Stimulated activated CD8-positive, alpha-beta memory T cell treated with anti-CD3 and anti-CD28 coated beads, Interleukin-4, amount 100 ng/mL, for 48 hours (primary cell): ENCODE results near the gene EHBP1.
"Not testable (repeated sequence)": the region's sequence is repeated elsewhere in the genome, so short reads cannot be mapped to it uniquely, and the experiment has no call there.

Experiments
- DNase-seq: peaks from one replicate; pipeline ENCODE4 v3.0.0-alpha.2; 2020

Gene EHBP1

GRCh38 chr2:62736899-62737559 is 31.5 kb downstream of the EHBP1 start:
- DNase-seq = no peak

GRCh38 chr2:62738981-62739936 is 33.7 kb downstream of the EHBP1 start:
- no peak for DNase-seq

- no peak for DNase-seq
Observed at GRCh38 chr2:62740221-62740620, 34.7 kb downstream of the EHBP1 start.

GRCh38 chr2:62741127-62741526 is 35.6 kb downstream of the EHBP1 start:
- no peak for DNase-seq

- DNase-seq = no peak
Observed at GRCh38 chr2:62741954-62742722, 36.6 kb downstream of the EHBP1 start.

- no peak for DNase-seq
Observed at GRCh38 chr2:62743506-62743905, 38.0 kb downstream of the EHBP1 start.

- no peak for DNase-seq
Observed at GRCh38 chr2:62744603-62745002, 39.1 kb downstream of the EHBP1 start.

GRCh38 chr2:62745891-62746481 is 40.5 kb downstream of the EHBP1 start:
- no peak for DNase-seq

GRCh38 chr2:62747169-62747568 is 41.7 kb downstream of the EHBP1 start:
- DNase-seq = no peak

GRCh38 chr2:62747876-62748275 is 42.4 kb downstream of the EHBP1 start:
- DNase-seq = no peak

GRCh38 chr2:62749111-62749510 is 43.6 kb downstream of the EHBP1 start:
- not testable (repeated sequence) for DNase-seq

GRCh38 chr2:62757029-62757428 is 51.5 kb downstream of the EHBP1 start:
- DNase-seq = no peak

GRCh38 chr2:62760026-62760425 is 54.5 kb downstream of the EHBP1 start:
- no peak for DNase-seq

- no peak for DNase-seq
Observed at GRCh38 chr2:62760555-62760954, 55.0 kb downstream of the EHBP1 start.

GRCh38 chr2:62765619-62766376 is 60.3 kb downstream of the EHBP1 start:
- DNase-seq = no peak

- no peak for DNase-seq
Observed at GRCh38 chr2:62768615-62769014, 63.1 kb downstream of the EHBP1 start.

GRCh38 chr2:62770629-62771028 is 65.1 kb downstream of the EHBP1 start:
- DNase-seq = no peak

- no peak for DNase-seq
Observed at GRCh38 chr2:62774555-62775366, 69.2 kb downstream of the EHBP1 start.

GRCh38 chr2:62775367-62775668 is 69.8 kb downstream of the EHBP1 start:
- DNase-seq = no peak

- DNase-seq = no peak
Observed at GRCh38 chr2:62783679-62784078, 78.2 kb downstream of the EHBP1 start.

GRCh38 chr2:62784341-62784740 is 78.8 kb downstream of the EHBP1 start:
- DNase-seq = no peak

- DNase-seq = no peak
Observed at GRCh38 chr2:62785216-62785615, 79.7 kb downstream of the EHBP1 start.
